HG03354 (cell line): ENCODE data around the gene RNPEPL1.

Source experiments
- ATAC-seq: cut with Tn5 transposase; IDR thresholded peaks from one replicate; pipeline ENCODE4 v1.9.1; 2021; ENCODE audit warnings: mild to moderate bottlenecking; ENCODE audit not compliant: unreplicated experiment, poor library complexity, severe bottlenecking

RNPEPL1 gene

GRCh38 chr2:240618776-240619175 is 50.5 kb downstream of the RNPEPL1 start:
- ATAC-seq = no peak

- no peak for ATAC-seq
Measured at GRCh38 chr2:240619506-240620148, 51.3 kb downstream of the RNPEPL1 start.

- no peak for ATAC-seq
Measured at GRCh38 chr2:240620149-240620731, 52.0 kb downstream of the RNPEPL1 start.

GRCh38 chr2:240620859-240621258 is 52.6 kb downstream of the RNPEPL1 start:
- ATAC-seq = no peak

- no peak for ATAC-seq
Measured at GRCh38 chr2:240622060-240622411, 53.8 kb downstream of the RNPEPL1 start.

GRCh38 chr2:240622531-240623235 is 54.4 kb downstream of the RNPEPL1 start:
- ATAC-seq = no peak

GRCh38 chr2:240623531-240624010 is 55.3 kb downstream of the RNPEPL1 start:
- no peak for ATAC-seq

GRCh38 chr2:240624011-240624949 is 56.0 kb downstream of the RNPEPL1 start:
- no peak for ATAC-seq

GRCh38 chr2:240624950-240625621 is 56.8 kb downstream of the RNPEPL1 start, which contains the start of gene GPR35:
Gene GPR35 (plus strand): TSS chr2:240625480. CDS start chr2:240629953, 4,473 bp downstream.
- no peak for ATAC-seq

- no peak for ATAC-seq
Measured at GRCh38 chr2:240626531-240627300, 58.4 kb downstream of the RNPEPL1 start.

- ATAC-seq = no peak
Measured at GRCh38 chr2:240627736-240628506, 59.6 kb downstream of the RNPEPL1 start.

GRCh38 chr2:240628507-240628807 is 60.2 kb downstream of the RNPEPL1 start:
- no peak for ATAC-seq

GRCh38 chr2:240628808-240629618 is 60.7 kb downstream of the RNPEPL1 start:
- no peak for ATAC-seq

GRCh38 chr2:240629619-240629967 is 61.3 kb downstream of the RNPEPL1 start:
- no peak for ATAC-seq

- no peak for ATAC-seq
Measured at GRCh38 chr2:240629968-240630770, 61.9 kb downstream of the RNPEPL1 start.
